Middle frontal gyrus (tissue), 1 donor: ENCODE results near the gene ARL13B.
"Not testable (repeated sequence)": the region's sequence is repeated elsewhere in the genome, so short reads cannot be mapped to it uniquely, and the experiment has no call there.

Experiments
- DNase-seq: peaks from one replicate; pipeline ENCODE4 v3.0.0-alpha.2; 2015; ENCODE audit warnings: low spot score; ENCODE audit errors: extremely low spot score

Gene ARL13B

DNA sequence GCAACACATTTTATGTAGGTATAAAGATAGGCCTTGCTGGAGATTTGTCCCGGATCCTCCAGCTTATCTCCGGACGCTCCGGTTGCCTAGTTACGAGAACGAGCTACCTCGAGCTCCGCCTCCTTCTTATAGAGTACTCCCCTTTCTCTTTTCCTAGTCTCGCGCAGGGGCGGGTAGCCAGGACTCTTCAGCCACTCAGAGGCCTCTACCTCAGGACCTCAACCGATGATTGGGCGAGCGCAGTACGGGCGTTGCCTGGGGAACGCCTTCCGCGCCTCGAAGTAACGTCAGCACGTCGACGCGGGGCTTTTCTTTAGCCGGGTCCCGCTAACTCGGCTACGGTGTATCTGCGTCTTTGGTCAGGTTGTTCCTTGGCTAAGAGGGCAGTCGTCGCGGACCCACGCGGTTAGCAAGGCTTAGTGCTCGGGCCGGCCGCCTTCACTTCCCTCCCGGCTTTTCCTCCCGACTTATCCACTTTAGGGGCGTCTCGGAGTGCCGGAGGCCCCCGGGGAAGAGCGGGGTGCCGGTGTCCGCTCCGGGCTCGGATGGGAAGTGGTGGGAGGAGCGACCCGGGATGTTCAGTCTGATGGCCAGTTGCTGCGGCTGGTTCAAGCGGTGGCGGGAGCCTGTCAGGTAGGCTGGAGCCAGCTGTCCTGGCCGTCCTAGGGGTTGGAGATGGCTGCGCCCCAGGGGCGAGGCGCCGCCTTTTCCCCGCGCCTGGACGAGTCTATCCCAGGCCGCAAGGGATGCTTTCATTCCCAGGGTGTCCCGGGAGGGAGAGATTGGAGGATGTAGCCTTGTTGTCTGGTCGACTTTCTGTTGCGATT, at the start of gene ARL13B:
TSS of gene ARL13B (plus strand) at position 306 of the 827 bp plus-strand sequence. CDS start at position 575, 269 bp downstream.
- peak; percentile 99 for DNase-seq

GRCh38 chr3:93931597-93932229, 48.2 kb upstream of the ARL13B start:
- no peak for DNase-seq

DNA sequence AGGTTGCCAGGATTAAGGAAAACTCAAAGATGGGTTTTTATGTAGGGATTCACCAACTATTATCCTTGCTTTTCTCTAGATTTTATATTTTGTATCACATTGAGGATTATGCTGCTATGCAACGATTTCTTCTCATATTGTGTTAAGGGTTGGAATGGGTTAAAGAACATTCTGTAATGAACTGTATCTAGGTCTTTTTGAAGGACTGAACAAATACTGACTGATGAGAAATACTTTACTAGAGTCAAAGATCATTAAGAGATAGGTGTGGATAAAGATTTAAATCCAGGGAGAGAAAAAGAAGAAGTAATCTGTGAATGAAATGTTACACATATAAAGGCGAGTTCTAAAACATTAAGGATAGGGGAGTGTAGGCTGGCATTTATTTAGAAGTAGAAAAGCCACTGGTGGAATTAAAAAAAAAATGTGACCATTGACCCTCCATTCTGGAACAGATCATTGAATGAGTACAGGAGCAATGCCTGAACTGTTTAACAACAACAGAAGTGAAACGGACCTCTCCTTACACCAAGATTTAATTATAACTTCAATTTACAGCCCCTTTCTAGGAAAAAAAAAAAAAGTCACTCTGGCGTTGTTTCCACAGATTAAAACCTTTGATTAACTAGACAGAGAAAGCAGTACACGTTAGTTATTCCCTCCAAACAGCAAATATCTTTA, 45.4 kb upstream of the ARL13B start:
- DNase-seq: no peak

DNA sequence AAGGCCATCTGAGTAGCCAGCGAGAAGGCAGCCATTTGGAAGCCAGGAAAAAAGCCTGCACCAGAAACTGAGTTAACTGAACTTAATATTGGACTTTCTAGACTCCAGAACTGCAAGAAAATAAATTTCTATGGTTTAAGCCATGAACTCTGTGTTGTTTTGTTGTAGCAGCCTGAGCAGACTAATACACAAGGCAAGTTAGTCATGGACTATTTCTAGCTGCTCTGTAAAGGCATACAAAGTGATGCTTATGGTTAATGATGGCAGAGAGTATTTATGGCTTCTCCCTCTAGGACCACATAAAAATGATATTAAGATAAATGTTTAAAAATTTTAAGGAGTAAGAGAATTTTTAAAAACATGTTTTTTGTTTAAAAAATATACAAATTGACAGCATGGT, 43.4 kb upstream of the ARL13B start:
- no peak for DNase-seq

DNA sequence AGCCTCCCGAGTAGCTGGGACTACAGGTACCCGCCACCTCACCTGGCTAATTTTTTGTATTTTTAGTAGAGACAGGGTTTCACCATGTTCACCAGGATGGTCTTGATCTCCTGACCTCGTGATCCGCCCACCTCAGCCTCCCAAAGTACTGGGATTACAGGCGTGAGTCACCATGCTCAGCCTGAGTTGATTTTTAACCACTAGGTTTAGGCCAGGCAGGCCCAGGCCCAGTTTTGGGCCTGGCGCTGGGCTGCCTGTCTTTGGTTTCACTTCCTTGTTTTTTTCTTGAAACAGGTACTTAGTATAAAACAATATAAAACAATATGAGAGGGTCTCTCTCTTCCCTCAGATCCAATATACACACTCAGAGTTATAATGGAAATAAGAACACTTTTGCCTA, 42.5 kb upstream of the ARL13B start:
- not testable (repeated sequence) for DNase-seq

GRCh38 chr3:93949958-93950357, 30.0 kb upstream of the ARL13B start:
- not testable (repeated sequence) for DNase-seq

DNA sequence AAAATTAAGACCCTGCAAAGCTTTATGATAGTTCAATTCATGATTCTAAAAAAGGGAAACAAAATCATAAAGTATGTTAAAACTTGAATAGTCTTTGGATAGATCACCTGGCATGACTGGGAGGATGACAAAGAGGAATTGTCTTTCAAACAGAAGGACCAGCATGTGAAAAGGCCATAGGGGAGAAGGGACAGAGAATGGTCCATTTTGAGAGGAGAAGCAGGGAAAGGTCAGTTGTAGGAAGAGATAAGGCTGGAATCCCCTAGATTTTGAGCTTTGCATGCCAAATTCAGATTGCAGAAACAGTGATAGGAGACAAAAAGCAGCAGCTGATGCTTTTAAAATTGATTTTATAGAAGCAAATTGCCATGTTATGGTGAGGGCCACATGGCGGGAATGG, 18.9 kb upstream of the ARL13B start:
- no peak for DNase-seq

DNA sequence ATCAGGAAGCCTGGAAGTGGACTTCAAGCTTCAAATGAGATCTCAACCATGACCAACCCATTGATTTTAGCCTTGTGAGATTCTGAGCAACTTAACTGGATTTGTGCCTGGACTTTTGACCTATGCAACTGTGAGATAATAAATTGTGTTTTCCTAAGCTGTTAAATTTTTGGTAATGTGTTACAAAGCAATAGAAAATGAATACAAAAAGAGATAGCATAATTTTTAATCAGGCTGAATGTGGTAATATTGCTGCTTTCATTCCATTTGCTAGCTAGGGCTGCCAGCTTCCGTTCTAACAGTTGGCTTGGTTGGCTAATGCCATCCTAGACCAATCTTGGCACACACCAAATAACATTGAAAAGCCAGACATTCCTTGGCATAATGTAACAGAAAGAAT, 18.5 kb upstream of the ARL13B start:
- DNase-seq: no peak

- DNase-seq: no peak
Measured at GRCh38 chr3:93962798-93963197, 17.2 kb upstream of the ARL13B start.

DNA sequence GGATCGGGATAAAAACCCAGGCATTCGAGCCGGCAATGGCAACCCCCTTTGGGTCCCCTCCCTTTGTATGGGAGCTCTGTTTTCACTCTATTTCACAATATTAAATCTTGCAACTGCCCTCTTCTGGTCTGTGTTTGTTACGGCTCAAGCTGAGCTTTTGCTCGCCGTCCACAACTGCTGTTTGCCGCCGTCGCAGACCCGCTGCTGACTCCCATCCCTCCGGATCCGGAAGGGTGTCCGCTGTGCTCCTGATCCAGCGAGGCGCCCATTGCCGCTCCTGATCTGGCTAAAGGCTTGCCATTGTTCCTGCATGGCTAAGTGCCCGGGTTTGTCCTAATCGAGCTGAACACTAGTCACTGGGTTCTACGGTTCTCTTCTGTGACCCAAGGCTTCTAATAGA, 14.8 kb upstream of the ARL13B start:
- DNase-seq: not testable (repeated sequence)

- no peak for DNase-seq
Measured at GRCh38 chr3:93969443-93969842, 10.5 kb upstream of the ARL13B start.

DNA sequence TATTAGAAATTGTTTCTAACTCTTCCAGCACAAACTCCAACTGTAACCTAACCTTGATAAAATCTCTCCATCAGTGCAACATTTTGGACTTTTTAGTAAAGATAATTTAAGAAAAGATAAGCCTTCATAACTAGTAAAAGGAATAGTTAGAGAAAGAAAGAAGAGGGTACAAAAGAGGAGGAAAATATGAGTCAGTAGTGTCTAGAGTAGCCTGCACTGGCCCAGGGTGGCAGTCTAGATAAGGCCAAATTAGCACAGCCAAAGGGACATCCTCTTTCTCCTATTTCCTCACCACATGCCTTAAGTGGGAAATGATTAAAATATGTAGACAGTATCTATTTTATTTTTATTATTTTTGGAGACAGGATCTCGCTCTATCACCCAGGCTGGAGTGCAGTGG, 10.0 kb upstream of the ARL13B start:
- no peak for DNase-seq

DNA sequence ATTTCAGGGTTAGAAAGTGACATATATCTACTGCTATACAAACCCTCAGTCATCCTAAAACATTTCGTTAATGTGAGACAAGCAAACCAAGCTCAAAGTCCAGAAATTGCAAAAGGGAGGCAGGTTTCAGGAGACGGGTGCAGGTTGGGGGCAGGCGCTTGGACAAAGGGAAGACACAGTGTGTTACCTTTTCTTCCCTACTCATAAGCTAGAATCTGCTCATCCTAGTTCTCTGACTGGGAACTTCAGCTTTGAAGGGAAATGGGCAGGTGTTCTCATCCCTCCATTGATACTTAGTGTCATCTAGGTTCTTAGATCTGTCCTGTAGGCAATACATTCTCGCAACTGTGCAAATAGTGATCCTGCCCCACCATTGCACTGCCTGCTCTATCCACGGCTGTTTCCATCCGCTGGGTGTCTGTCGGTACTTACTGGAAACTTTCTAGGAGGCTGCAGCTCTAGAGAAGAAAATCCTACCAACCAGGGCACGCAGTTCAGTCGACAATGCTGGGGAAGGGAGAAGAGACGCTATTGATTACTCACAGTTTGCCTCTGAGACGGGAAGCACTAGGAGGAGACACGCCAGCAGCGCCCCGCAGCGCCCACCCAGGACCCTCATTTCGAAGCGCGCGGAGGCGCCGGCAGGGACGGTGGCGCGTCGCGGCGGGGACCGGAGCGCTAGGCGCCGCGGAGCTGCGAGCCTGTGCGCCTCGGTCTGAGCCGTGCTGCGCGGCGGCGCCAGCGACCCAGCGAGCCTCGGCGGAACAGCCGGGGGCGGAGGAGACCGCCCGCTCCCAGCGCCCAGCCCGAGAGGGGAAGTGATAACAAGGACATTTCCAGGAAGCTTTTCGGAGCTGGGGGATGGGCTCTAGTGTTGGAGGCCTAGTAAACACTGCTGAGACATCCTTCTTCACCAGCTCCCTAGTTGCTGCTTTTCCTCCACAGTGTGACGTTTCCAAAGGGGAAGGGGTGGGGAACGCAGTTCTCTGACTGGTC, 6.5 kb upstream of the ARL13B start, which contains the start of gene PROS1:
TSS of gene PROS1 (minus strand) at position 766 of the 996 bp plus-strand sequence. CDS start at position 619, 147 bp downstream.
- peak; percentile 41 for DNase-seq

- DNase-seq: no peak
Measured at GRCh38 chr3:93981649-93982048, 1.7 kb downstream of the ARL13B start.

DNA sequence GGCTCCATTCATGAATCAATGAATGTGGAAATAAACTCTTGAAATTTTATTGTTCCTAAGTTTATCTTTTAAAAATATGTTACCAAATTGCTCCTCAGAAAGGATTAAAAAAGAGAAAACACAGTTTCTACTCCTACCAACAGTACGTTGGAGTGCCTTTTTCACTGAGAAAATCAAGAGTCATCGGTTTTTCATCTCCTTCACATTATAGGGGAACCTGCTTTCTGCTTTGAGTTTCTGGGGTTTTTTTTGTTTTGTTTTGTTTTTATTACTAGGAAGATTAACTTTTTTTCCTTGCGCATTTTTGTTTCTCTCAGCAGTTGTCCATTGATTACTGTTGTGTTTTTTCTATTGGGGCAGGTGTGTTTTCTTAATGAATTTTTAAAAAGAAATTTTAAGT, 3.5 kb downstream of the ARL13B start:
- DNase-seq: no peak

DNA sequence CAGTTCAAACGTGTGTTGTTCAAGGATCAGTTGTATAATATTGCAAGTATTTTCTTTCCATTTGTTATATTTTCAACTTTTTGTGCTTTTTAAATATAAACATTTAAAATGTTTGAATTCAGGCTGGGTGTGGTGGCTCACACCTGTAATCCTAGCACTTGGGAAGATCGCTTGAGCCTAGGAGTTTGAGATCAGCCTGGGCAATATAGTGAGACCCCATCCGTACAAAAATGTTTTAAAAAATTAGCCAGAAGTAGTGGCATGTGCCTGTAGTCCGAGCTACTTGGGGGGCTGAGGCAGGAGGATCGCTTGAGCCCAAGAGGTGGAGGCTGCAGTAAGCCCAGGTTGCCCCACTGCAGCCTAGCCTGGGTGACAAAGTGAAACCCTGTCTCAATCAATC, 4.7 kb downstream of the ARL13B start:
- DNase-seq: no peak

DNA sequence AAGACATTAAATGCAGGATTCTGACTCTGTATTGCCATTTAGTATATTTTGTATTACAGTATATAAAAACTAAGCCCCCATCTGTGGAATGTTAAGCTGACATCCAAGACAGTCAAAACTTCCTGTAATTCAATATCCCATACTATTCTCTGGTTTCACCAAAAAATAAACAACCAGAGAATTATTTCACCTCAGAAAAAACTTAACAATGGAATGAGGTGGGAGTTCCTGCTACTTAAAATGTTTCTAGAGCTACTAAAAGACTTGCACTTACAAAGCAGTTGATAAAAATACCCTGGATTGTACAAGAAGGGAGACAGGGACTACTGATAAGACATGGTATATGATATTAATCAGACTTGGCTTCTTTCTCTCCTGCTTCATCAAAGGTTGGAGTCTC, 8.3 kb downstream of the ARL13B start:
- no peak for DNase-seq

DNA sequence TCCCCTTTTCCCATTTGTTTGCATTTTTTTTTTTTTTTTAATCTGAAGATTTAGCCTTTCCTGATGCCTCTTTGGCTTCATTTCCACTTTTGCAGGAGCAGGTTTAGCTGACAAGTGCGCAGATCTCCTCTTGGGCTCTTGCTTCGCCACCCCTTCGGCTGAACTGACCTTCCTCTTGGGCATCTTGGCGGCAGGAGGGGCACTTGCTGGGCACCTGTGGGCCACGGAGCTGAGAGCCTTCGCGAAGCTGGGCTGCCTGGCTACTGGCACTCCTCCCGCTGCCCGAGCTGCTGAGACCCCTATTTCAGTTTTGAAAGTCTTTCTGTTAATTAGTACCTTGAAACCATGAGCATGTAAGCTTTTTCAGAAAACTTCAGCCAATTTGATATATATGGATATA, 8.8 kb downstream of the ARL13B start:
- DNase-seq: no peak

- no peak for DNase-seq
Measured at GRCh38 chr3:93989241-93989640, 9.3 kb downstream of the ARL13B start.

- DNase-seq: no peak
Measured at GRCh38 chr3:93991631-93992030, 11.7 kb downstream of the ARL13B start.

DNA sequence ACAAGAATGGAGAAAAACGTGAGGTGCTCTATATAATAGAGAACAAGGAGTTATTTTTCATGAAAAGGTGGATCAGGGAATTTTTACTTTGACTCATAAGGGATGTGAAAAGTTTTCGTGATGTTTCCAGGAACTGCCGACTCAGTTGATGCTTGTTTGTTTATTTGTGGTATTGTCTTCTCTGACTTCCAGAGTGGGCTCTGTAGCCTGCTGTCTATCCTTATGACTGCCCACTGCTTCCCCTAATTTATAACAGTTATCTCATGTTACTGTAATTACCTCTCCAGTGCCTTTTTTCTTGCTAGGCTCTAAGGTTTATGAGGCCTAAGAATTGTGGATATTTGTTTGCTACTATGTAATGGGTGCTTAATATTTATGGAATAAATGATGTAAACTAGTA, 12.3 kb downstream of the ARL13B start:
- DNase-seq: no peak
